A549 (cell line): ENCODE data around the gene PNMT. TPM values are rescaled to one million over a fixed set of nuclear protein-coding genes. Genes with fewer than 3 reads are reported as not detected.

ENCODE experiments used
- ATAC-seq, 2 experiments: fragments of 200-7000 bp in 1 of 2; fragments of >200 bp in 1 of 2; cut with Nextera tagmentation in 1 of 2; cut with Tn5 transposase in 1 of 2; 3 replicates each; pipeline versions ENCODE4 v1.8.0 to v1.9.1; 2018 to 2020; ENCODE audit warnings: mild to moderate bottlenecking in 1 of 2, moderate library complexity in 1 of 2
- CTCF ChIA-PET: fragments of 300-600 bp; sonication (Branson Sonifier 250); formaldehyde crosslinking; extraction: SDS; loops from one replicate; lab custom pipeline; 2021; ENCODE audit warnings: antibody characterized with exemption, inconsistent platforms; lab: Yijun Ruan, JAX
- POLR2A ChIA-PET: fragments of 350-600 bp; formaldehyde crosslinking; extraction: SDS; loops from one replicate; lab custom pipeline; 2021; ENCODE audit warnings: antibody characterized with exemption, inconsistent platforms; lab: Yijun Ruan, JAX
- DNase-seq, 2 experiments: peaks; one replicate each; pipeline versions ENCODE4 v3.0.0 to v3.0.0-alpha.2; 2011 to 2016; ENCODE audit warnings: low read depth in 1 of 2, low spot score in 1 of 2
- FAIRE-seq: peaks from 2 replicates; lab custom pipeline; 2011; peaks lifted over from hg19 to GRCh38; lab: Jason Lieb, UNC
- H3K27ac ChIP-seq, 2 experiments: fragments of >200 bp; sonication (Bioruptor Twin); formaldehyde crosslinking; 3 replicates each; pipeline ENCODE4 v1.5.1; 2016 to 2017
- H3K4me1 ChIP-seq: fragments of >200 bp; sonication (Bioruptor Twin); formaldehyde crosslinking; 3 replicates; pipeline ENCODE4 v1.6.1; 2016
- H3K4me2 ChIP-seq: fragments of >200 bp; sonication (Bioruptor Twin); formaldehyde crosslinking; 3 replicates; pipeline ENCODE4 v1.6.1; 2016
- H3K4me3 ChIP-seq: fragments of >200 bp; sonication (Bioruptor Twin); formaldehyde crosslinking; 3 replicates; pipeline ENCODE4 v1.5.1; 2016
- H3K9me3 ChIP-seq: fragments of >200 bp; sonication (Bioruptor Twin); formaldehyde crosslinking; 3 replicates; pipeline ENCODE4 v1.6.1; 2016
- BCL3 ChIP-seq: fragments of >200 bp; sonication (Bioruptor Twin); formaldehyde crosslinking; IDR thresholded peaks from 3 replicates; pipeline ENCODE4 v1.6.1; 2016
- CBX2 ChIP-seq: fragments of 200-600 bp; sonication (generic); IDR thresholded peaks from 2 replicates; pipeline ENCODE4 v1.6.1; 2016; ENCODE audit warnings: low read depth, mild to moderate bottlenecking, borderline replicate concordance
- EHF ChIP-seq: fragments of 250-450 bp; sonication (Bioruptor Pico); IDR thresholded peaks from 2 replicates; pipeline ENCODE4 v1.5.0; 2020; ENCODE audit warnings: mild to moderate bottlenecking
- EHMT2 ChIP-seq: fragments of 200-600 bp; sonication (generic); IDR thresholded peaks from 2 replicates; pipeline ENCODE4 v1.6.1; 2016; ENCODE audit warnings: antibody characterized with exemption, low read depth, mild to moderate bottlenecking, moderate library complexity
- EP300 ChIP-seq, 2 experiments: fragments of >200 bp; sonication (Bioruptor Twin); formaldehyde crosslinking; IDR thresholded peaks; 2 replicates in 1 of 2; 3 replicates in 1 of 2; pipeline ENCODE4 v1.6.1; 2016 to 2017
- HES2 ChIP-seq: fragments of >200 bp; sonication (Bioruptor Twin); formaldehyde crosslinking; IDR thresholded peaks from 2 replicates; pipeline ENCODE4 v1.6.1; 2016
- HEYL ChIP-seq: fragments of 250-450 bp; sonication (Bioruptor Pico); IDR thresholded peaks from 2 replicates; pipeline ENCODE4 v1.8.0; 2021; ENCODE audit warnings: mild to moderate bottlenecking, moderate library complexity
- HMGXB4 ChIP-seq: fragments of 250-450 bp; sonication (Bioruptor Pico); IDR thresholded peaks from 2 replicates; pipeline ENCODE4 v1.5.0; 2021; ENCODE audit warnings: mild to moderate bottlenecking, moderate library complexity, borderline replicate concordance
- HOXB5 ChIP-seq: fragments of 250-450 bp; sonication (Bioruptor Pico); IDR thresholded peaks from 2 replicates; pipeline ENCODE4 v1.5.0; 2020; ENCODE audit warnings: mild to moderate bottlenecking, moderate library complexity
- MYC ChIP-seq: IDR thresholded peaks from 2 replicates; pipeline ENCODE4 v1.6.1; 2012; ENCODE audit warnings: mild to moderate bottlenecking, inconsistent platforms, low read length, improper control_type of control experiment, borderline replicate concordance
- PBX3 ChIP-seq: IDR thresholded peaks from 2 replicates; pipeline ENCODE4 v1.6.1; 2012
- POLR2AphosphoS2 ChIP-seq: conservative IDR thresholded peaks from 2 replicates; pipeline ENCODE4 v1.6.1; 2012; ENCODE audit warnings: low read length, improper control_type of control experiment, inconsistent platforms
- RCOR1 ChIP-seq: fragments of 150-350 bp; IDR thresholded peaks from 2 replicates; pipeline ENCODE4 v1.6.1; 2014; ENCODE audit warnings: antibody characterized with exemption, low read length, low read depth
- RFX5 ChIP-seq: fragments of 450-650 bp; IDR thresholded peaks from 2 replicates; pipeline ENCODE4 v1.7.1; 2014; ENCODE audit warnings: antibody characterized with exemption, mild to moderate bottlenecking, moderate library complexity
- RNF2 ChIP-seq: fragments of 200-600 bp; sonication (generic); IDR thresholded peaks from 2 replicates; pipeline ENCODE4 v1.6.1; 2016; ENCODE audit warnings: low read depth, mild to moderate bottlenecking, antibody characterized with exemption, moderate library complexity, borderline replicate concordance
- ZC3H11A ChIP-seq: fragments of 450-650 bp; IDR thresholded peaks from 2 replicates; pipeline ENCODE4 v1.6.1; 2014; ENCODE audit warnings: antibody characterized with exemption, mild to moderate bottlenecking
- ZFP36 ChIP-seq: fragments of 450-650 bp; IDR thresholded peaks from 2 replicates; pipeline ENCODE4 v1.6.1; 2014; ENCODE audit warnings: borderline replicate concordance; ENCODE audit not compliant: partially characterized antibody
- WGBS: methylation state at CpG from one replicate; pipeline ENCODE4 v1.1.6; 2017; ENCODE audit errors: missing lambda C conversion rate; 5-methylcytosine and 5-hydroxymethylcytosine counted together
- polyA plus RNA-seq, 4 experiments: library from polyadenylated mRNA; depleted of rRNA in 3 of 4; stranded (reverse); fragments of >200 nt; fragmentation: RNase III in 1 of 4; extraction: RNeasy Plus Mini Kit Qiagen cat#74134 plus additional on column Dnase treatment in 1 of 4; gene quantifications; 2 replicates in 3 of 4; 3 replicates in 1 of 4; pipeline ENCODE4 v1.2.3, GENCODE V29; 2011 to 2017

The PNMT gene
- polyA plus RNA-seq, 2 of the 4 experiments (the other 2 are of a cell fraction), result not detected

GRCh38 chr17:39629494-39629880 lies 38.8 kb upstream of the PNMT start:
- FAIRE-seq (no peak), DNase-seq (no peak), ATAC-seq (no peak)
- no peak overlapping the region for H3K27ac ChIP-seq
- WGBS, result 74% methylated on average over 3 of the region's 3 CpGs
- ChIA-PET POLR2A (no interaction called here), CTCF (interaction anchor here (0.7 to 58.8 kb wide), 8 partner anchors 5 to 130 kb away, joined by 3 to 1581 read pairs (median 375); partner anchors contain the start of genes ERBB2, NEUROD2, PGAP3 and PNMT)
- no peak overlapping the region for H3K4me2 ChIP-seq
- no peak overlapping the region for H3K4me3 ChIP-seq
- H3K9me3 ChIP-seq, result no peaks in the 10 kb centered on the region
- no peak for TF ChIP-seq EHMT2
- peaks cover 7% of the 10 kb centered on the region; the same call in 2 of the 3 replicates for H3K4me1 ChIP-seq

GRCh38 chr17:39629898-39630297 lies 38.4 kb upstream of the PNMT start:
- DNase-seq (no peak), FAIRE-seq (no peak), ATAC-seq (no peak)
- ChIA-PET POLR2A (no interaction called here), CTCF (interaction anchor here (1.4 to 58.8 kb wide), 8 partner anchors 5 to 423 kb away, joined by 3 to 1581 read pairs (median 273); partner anchors contain the start of genes ERBB2, MIEN1, NEUROD2 and PGAP3)
- Histone ChIP-seq H3K9me3 (no peaks in the 10 kb centered on the region), H3K4me3 (no peak overlapping the region), H3K4me2 (no peak overlapping the region), H3K27ac (no peak overlapping the region)
- no peak for TF ChIP-seq EP300 (IDR thresholded peaks at IDR 0.05)
- no peak for TF ChIP-seq BCL3
- TF ChIP-seq HEYL (CRISPR knock-in tag), result no peak
- TF ChIP-seq EHF (CRISPR knock-in tag), result no peak
- no peak for TF ChIP-seq RCOR1
- no peak for TF ChIP-seq ZC3H11A
- no peak for TF ChIP-seq CBX2
- TF ChIP-seq PBX3, result no peak
- no peak for TF ChIP-seq EHMT2
- TF ChIP-seq POLR2AphosphoS2, result no peak
- no peak for TF ChIP-seq MYC
- no peak for TF ChIP-seq HMGXB4 (CRISPR knock-in tag)
- TF ChIP-seq RFX5, result no peak
- no peak for TF ChIP-seq HOXB5 (CRISPR knock-in tag)
- TF ChIP-seq ZFP36, result no peak
- no peak for TF ChIP-seq RNF2
- TF ChIP-seq HES2, result no peak
- TF ChIP-seq, all 56 proteins: peak for 0
- WGBS, result 62% methylated on average over 12 of the region's 12 CpGs
- peaks cover 7% of the 10 kb centered on the region; the same call in 2 of the 3 replicates for H3K4me1 ChIP-seq

- TF ChIP-seq ZC3H11A (no peak), POLR2AphosphoS2 (no peak)
- no peak overlapping the region for H3K4me3 ChIP-seq
- no peak overlapping the region for H3K27ac ChIP-seq
- POLR2A ChIA-PET, result no interaction called here
- FAIRE-seq, result no peak
- CTCF ChIA-PET, result interaction anchor here (1.6 to 58.8 kb wide), 7 partner anchors 3 to 425 kb away, joined by 5 to 1581 read pairs (median 533); partner anchors contain the start of genes ERBB2, MIEN1, NEUROD2 and PGAP3
- peaks cover 16% of the 10 kb centered on the region; the same call in 2 of the 3 replicates for H3K4me1 ChIP-seq
- no peak for DNase-seq
- ATAC-seq, result no peak
- 68% methylated on average over 6 of the region's 6 CpGs for WGBS
- H3K4me2 ChIP-seq, result no peak overlapping the region
- H3K9me3 ChIP-seq, result no peaks in the 10 kb centered on the region
Observed at GRCh38 chr17:39631403-39631802, 36.9 kb upstream of the PNMT start.
